ENCODE measurements around the gene EIF6.

EIF6 gene

GRCh38 chr20:35292504-35293285 is 8.1 kb upstream of the EIF6 start:
- no peak for FAIRE-seq

GRCh38 chr20:35291654-35292503 is 7.3 kb upstream of the EIF6 start, which contains the start of gene FAM83C:
TSS of gene FAM83C (minus strand) at chr20:35292425. CDS start at chr20:35292304, 121 bp downstream.
- no peak for FAIRE-seq

GRCh38 chr20:35290887-35291417 is 6.4 kb upstream of the EIF6 start:
- no peak for FAIRE-seq

DNA sequence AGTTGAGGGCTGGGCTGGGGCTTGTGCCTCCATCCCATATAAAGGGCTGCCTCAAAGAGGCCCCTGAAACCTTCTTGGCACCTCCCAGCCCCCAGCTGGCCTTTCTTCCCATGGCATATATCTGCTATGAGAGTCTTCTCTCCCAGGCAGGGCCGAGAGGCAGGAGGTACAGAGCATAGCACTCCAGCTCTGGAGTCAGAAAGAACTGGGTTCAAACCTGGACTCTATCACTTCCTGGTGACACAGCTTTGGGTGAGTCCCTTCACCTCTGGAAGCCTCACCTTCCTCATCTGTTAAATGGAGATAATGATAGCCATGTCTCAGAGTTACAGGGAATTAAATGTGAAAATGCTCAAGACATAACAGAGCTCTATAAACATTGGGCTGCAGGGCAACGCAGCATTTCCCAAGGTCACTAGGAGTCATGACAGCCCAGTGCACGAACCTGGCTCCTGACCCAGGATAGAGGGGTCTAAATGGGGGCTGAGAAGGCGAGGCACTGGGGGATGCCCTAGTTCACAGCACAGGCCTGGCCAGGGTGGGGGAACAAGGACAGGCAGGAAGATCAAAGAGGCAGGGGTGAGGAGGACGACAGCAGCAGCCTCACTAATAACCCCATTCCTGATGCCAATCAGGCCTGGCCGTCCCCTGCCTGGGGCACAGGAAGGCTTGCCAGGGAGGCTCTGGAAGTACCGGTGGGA is 5.8 kb upstream of the EIF6 start:
- no peak for FAIRE-seq

DNA sequence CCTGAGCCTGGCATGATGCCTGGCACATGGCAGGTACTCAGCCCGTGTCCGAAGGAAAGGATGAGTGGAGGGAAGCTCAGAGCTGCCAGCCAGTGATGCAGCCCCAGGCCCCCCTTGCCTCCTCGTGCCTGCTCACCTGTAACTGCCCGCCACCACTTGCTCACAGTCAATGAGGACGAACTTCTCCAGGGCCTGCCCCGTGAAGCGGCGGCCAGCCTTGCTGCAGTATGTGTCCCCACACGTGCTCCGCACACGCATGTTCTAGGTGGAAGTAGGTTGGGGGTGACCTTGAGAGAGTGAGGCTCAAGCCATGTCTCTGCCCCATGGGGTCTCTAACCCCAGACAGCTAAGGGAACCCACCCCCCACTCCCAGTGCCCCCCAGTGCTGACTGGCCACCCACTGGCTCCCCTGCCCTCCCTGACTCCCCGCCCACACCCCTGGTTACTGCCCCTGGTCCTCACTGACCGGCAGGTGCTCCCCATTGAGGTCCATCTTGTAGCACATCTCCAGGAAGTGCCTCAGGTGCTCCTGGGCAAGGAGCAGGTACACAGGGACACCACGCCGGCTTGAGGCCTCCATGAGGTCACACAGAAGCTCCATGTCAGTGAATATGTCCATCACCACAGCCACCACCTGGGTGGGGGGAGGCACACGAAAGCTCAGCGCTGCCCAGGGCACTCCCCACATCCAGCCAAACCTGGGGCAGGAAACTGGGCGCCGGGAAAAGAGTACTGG is 3.9 kb upstream of the EIF6 start:
- FAIRE-seq: no peak

- FAIRE-seq: no peak
Measured at GRCh38 chr20:35287509-35288324, 3.1 kb upstream of the EIF6 start.

GRCh38 chr20:35286899-35287508 is 2.4 kb upstream of the EIF6 start:
- no peak for FAIRE-seq

- no peak for FAIRE-seq
Measured at GRCh38 chr20:35286077-35286898, 1.7 kb upstream of the EIF6 start.

- no peak for FAIRE-seq
Measured at GRCh38 chr20:35285806-35286076, 1.2 kb upstream of the EIF6 start.

- no peak for FAIRE-seq
Measured at GRCh38 chr20:35284992-35285805, 627 bp upstream of the EIF6 start.

DNA sequence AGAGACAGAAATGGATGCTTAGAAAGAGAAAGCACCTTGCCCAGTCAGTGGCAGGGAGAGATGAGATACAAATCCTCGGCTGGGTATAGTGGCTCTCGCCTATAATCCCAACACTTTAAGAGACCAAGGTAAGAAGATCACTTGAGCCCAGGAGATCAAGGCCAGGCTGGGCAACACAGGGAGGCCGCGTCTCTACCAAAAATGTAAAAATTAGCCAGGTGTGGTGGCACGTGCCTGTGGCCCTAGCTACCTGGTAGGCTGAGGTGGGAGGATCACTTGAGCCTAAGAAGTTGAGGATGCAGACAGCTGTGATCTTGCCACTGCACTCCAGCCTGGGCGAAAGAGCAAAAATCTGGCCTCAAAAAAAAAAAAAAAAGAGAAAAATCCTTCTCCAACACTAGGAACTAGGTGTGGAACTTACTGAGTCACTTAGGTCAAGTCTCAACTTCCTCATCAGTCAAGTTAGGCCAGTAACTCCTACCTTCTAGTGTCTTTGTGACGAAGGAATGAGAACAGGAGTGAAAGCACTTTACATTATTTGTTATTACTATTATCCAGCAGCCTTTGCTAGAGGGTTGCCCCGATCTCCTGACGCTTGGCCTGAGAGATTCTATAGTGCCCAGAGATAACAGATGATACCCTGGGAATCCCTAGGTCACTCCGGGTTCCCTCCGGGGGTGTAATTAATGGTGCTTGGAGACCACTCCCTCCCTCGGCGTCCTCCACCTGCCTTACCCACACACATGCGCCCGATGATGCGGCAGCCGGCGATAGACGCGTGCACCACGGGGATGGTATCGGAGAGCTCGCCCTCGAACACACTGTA is 918 bp downstream of the EIF6 start:
- FAIRE-seq: no peak

DNA sequence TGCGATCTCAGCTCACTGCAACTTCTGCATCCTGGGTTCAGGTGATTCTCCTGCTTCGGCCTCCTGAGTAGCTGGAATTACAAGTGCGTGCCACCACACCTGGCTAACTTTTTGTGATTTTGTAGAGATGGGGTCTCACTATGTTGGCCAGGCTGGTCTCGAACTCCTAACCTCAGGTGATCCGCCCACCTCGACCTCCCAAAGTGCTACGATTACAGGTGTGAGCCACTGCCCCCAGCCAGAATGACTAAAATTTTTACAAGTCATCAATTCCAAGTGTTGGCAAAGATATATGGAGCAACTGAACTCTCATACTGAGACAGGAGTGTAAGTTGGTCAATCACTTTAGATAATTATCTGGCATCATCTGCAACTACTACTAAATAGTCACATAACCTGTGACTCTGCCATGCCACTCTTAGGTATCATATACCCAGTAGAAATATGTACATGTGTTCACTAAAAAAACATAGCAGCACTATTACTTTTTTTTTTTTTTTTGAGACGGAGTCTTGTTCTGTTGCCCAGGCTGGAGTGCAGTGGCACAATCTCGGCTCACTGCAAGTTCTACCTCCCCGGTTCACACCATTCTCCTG is 3.0 kb downstream of the EIF6 start:
- FAIRE-seq: no peak

DNA sequence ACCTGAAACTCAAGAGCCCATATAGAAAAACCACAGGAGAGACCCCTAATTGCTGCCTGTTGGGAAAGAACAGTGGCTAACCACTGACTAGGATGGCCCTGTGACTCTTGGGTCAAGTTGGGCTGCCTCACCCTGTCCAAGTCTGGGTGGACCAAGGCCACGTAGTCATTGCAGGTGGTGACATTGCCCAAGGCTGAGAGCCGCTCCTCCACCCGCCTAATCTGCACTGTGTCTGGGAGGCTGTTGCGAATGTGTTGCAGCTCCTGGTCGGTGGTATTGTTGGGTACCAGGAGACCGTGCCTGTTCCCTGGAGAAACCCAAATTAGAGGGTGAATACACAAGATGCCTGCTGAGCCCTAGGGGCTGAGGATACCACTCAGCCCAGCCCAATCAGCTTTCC is 4.0 kb downstream of the EIF6 start:
- FAIRE-seq: no peak

GRCh38 chr20:35279533-35280174 is 4.9 kb downstream of the EIF6 start:
- no peak for FAIRE-seq

GRCh38 chr20:35279040-35279439 is 5.5 kb downstream of the EIF6 start:
- FAIRE-seq: no peak

GRCh38 chr20:35277531-35278395 is 6.8 kb downstream of the EIF6 start, which contains the start of gene MMP24OS:
TSS of gene MMP24OS (minus strand) at chr20:35278122. CDS start at chr20:35277929, 193 bp downstream.
- no peak for FAIRE-seq
